ENCODE results near the gene OSBP2. TPM values are rescaled to one million over a fixed set of nuclear protein-coding genes. Genes with fewer than 3 reads are reported as not detected.
A peak's percentile ranks its signal among the peaks of the same experiment; 100 is the strongest.
"Not testable (repeated sequence)": the region's sequence is repeated elsewhere in the genome, so short reads cannot be mapped to it uniquely, and the experiment has no call there.

OSBP2 gene
- polyA plus RNA-seq, 1 experiment = 0.77 TPM

- TF ChIP-seq, protein P1, sequence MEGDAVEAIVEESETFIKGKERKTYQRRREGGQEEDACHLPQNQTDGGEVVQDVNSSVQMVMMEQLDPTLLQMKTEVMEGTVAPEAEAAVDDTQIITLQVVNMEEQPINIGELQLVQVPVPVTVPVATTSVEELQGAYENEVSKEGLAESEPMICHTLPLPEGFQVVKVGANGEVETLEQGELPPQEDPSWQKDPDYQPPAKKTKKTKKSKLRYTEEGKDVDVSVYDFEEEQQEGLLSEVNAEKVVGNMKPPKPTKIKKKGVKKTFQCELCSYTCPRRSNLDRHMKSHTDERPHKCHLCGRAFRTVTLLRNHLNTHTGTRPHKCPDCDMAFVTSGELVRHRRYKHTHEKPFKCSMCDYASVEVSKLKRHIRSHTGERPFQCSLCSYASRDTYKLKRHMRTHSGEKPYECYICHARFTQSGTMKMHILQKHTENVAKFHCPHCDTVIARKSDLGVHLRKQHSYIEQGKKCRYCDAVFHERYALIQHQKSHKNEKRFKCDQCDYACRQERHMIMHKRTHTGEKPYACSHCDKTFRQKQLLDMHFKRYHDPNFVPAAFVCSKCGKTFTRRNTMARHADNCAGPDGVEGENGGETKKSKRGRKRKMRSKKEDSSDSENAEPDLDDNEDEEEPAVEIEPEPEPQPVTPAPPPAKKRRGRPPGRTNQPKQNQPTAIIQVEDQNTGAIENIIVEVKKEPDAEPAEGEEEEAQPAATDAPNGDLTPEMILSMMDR (IDR thresholded peaks at IDR 0.05; ENCODE audit: insufficient read depth, low read depth, low read length) = no peak
- peak overlapping the region; percentile 75 for H3K4me3 ChIP-seq (ENCODE audit: low read depth, low read length)
- peaks cover 5% of the 10 kb centered on the region for H3K36me3 ChIP-seq (ENCODE audit: control insufficient read depth, insufficient read depth, low read length)
- ChIA-PET CTCF (interaction anchor here (2.2 to 3.4 kb wide), 2 partner anchors 34 to 86 kb away, joined by 11 to 13 read pairs; partner anchors contain the start of gene SLC35E4), POLR2A (no interaction called here)
- no peak for DNase-seq (ENCODE audit: low read depth)
- H3K27me3 ChIP-seq (ENCODE audit: control insufficient read depth, insufficient read depth, low read length) = no peaks in the 10 kb centered on the region
These were observed 26.3 kb upstream of the OSBP2 start for GRCh38 chr22:30668386-30668710.

DNA sequence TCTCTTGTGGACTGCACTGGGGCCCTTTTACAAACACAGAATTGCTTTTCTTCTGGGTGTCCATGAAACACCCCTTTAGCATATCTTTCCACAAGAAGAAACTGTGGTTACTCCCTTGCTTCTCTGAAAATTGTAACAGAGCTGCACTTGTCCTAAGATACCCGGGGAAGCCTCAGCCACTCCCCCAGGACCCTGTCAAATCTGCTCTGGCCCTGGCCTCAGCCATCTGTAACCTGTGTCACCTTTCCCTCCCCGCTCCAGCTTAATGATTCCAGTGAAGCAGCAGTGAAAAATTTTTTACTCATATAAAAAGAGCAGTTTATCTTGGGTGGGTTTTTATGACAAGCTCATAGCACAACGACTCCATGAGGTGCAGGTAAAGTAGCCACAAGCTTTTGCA lies 23.6 kb upstream of the OSBP2 start:
- Histone ChIP-seq H3K36me3 (ENCODE audit: control insufficient read depth, insufficient read depth, low read length) (no peaks in the 10 kb centered on the region), H3K4me3 (ENCODE audit: low read depth, low read length) (no peak overlapping the region), H3K27me3 (ENCODE audit: control insufficient read depth, insufficient read depth, low read length) (no peaks in the 10 kb centered on the region)
- POLR2A ChIA-PET = no interaction called here
- DNase-seq (ENCODE audit: low read depth) = no peak
- CTCF ChIA-PET = interaction anchor here (1.3 to 3.4 kb wide), 2 partner anchors 8 to 36 kb away, joined by 4 to 13 read pairs; partner anchors contain the start of gene SLC35E4
- TF ChIP-seq, protein P1 (IDR thresholded peaks at IDR 0.05; ENCODE audit: insufficient read depth, low read depth, low read length) = no peak

DNA sequence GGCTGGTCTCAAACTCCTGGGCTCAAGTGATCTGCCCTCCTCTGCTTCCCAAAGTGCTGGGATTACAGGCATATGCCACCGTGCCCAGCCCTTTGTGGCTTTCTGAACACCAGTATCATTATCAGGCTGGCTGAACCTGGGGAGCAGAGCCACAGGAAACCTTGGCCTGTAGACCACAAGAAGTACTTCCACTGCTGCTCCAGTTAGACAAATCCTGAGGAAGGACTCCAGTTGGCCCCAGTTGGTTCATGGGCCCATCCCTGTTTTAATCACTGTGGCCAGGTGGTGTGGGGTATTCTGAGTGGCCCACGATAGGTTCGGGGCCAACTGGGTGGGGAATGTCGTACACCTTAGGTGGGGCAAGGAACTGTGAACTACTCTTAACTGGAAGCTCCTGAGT lies 21.5 kb upstream of the OSBP2 start:
- TF ChIP-seq, protein P1 (IDR thresholded peaks at IDR 0.05; ENCODE audit: insufficient read depth, low read depth, low read length) = no peak
- CTCF ChIA-PET = interaction anchor here (0.7 to 1.2 kb wide), 3 partner anchors 39 to 88 kb away, joined by 3 to 4 read pairs (median 3); no protein-coding TSS in a partner anchor
- no peak for DNase-seq (ENCODE audit: low read depth)
- POLR2A ChIA-PET = no interaction called here
- no peaks in the 10 kb centered on the region for H3K36me3 ChIP-seq (ENCODE audit: control insufficient read depth, insufficient read depth, low read length)
- no peak overlapping the region for H3K4me3 ChIP-seq (ENCODE audit: low read depth, low read length)
- H3K27me3 ChIP-seq (ENCODE audit: control insufficient read depth, insufficient read depth, low read length) = no peaks in the 10 kb centered on the region

DNA sequence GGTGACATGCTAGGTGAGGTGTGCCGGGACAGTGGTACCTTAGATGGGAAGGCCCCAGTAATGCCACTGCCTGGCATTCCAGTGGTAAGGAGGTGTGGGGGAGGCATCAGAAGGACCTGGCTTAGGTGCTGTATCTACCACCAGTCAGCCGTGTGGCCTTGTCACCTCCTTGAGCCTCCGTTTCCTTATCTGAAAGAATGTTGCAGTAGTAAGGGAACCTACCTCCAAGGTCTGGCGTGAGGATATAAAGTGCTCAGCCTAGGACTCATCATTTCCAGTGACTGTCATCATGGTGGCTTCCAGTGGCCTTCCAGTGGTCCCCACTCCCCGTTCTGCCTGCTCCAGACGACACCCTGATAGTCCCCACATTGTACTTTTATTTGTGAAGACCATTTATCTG lies 20.2 kb upstream of the OSBP2 start:
- ChIA-PET POLR2A (no interaction called here), CTCF (no interaction called here)
- no peak for DNase-seq (ENCODE audit: low read depth)
- Histone ChIP-seq H3K27me3 (ENCODE audit: control insufficient read depth, insufficient read depth, low read length) (no peaks in the 10 kb centered on the region), H3K4me3 (ENCODE audit: low read depth, low read length) (no peak overlapping the region), H3K36me3 (ENCODE audit: control insufficient read depth, insufficient read depth, low read length) (no peaks in the 10 kb centered on the region)
- TF ChIP-seq, protein P1 (IDR thresholded peaks at IDR 0.05; ENCODE audit: insufficient read depth, low read depth, low read length) = no peak

DNA sequence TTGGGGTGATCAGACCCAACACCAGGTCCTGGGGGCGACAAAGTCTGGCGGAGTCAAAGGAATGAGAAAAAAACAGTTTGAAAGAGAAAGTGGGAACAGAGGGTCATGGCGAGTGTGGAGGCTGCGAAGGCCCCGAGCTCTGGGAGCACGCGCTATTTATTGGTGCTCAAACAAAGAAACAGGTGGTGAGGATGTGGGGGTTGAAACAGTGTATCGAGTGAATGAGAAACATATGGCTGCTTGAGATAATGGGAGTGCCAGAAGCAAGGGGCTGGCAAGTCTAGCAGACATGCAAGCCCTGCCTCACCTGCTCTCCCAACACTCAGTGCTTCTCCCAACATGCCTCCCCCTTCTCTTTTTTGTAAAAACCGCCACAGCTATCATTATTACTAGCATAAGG lies 19.2 kb upstream of the OSBP2 start:
- no peaks in the 10 kb centered on the region for H3K27me3 ChIP-seq (ENCODE audit: control insufficient read depth, insufficient read depth, low read length)
- H3K4me3 ChIP-seq (ENCODE audit: low read depth, low read length) = no peak overlapping the region
- H3K36me3 ChIP-seq (ENCODE audit: control insufficient read depth, insufficient read depth, low read length) = no peaks in the 10 kb centered on the region
- DNase-seq (ENCODE audit: low read depth) = no peak
- TF ChIP-seq, protein P1 (IDR thresholded peaks at IDR 0.05; ENCODE audit: insufficient read depth, low read depth, low read length) = no peak
- POLR2A ChIA-PET = no interaction called here
- CTCF ChIA-PET = interaction anchor here (1.5 kb wide), 1 partner anchor 9 kb away, joined by 4 read pairs; no protein-coding TSS in a partner anchor

DNA sequence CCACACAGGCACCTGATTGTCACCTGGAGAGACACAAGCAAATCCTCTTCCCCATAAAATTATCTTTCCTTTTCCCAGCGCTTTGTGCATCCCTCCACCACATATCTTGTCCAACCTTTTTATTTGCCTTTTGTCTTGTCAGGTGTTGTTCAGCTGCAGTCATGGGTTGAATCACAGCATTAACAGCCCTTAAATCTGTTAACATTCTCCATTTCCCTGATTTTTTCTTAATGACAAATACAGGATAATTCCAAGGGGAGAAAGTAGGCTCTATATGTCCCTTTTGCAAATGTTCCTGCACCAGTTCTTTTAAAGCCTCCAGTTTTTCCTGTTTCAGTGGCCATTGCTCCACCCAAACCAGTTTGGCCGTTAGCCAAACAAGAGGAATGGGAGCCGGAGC lies 18.1 kb upstream of the OSBP2 start:
- POLR2A ChIA-PET; H3K36me3 ChIP-seq (ENCODE audit: control insufficient read depth, insufficient read depth, low read length); H3K27me3 ChIP-seq (ENCODE audit: control insufficient read depth, insufficient read depth, low read length); H3K4me3 ChIP-seq (ENCODE audit: low read depth, low read length); CTCF ChIA-PET; DNase-seq (ENCODE audit: low read depth): not testable (repeated sequence)

GRCh38 chr22:30679895-30680690 lies 14.6 kb upstream of the OSBP2 start:
- H3K36me3 ChIP-seq (ENCODE audit: control insufficient read depth, insufficient read depth, low read length); DNase-seq (ENCODE audit: low read depth); H3K27me3 ChIP-seq (ENCODE audit: control insufficient read depth, insufficient read depth, low read length); POLR2A ChIA-PET; H3K4me3 ChIP-seq (ENCODE audit: low read depth, low read length): not testable (repeated sequence)
- CTCF ChIA-PET = interaction anchor here (0.6 to 2.4 kb wide), 4 partner anchors 10 to 409 kb away, joined by 3 to 9 read pairs (median 4); partner anchors contain the start of gene SLC35E4
